GM18870 (cell line): ENCODE measurements around the gene RSPH10B2.
"Not testable (repeated sequence)": the region's sequence is repeated elsewhere in the genome, so short reads cannot be mapped to it uniquely, and the experiment has no call there.

Source experiments
- ATAC-seq: cut with Tn5 transposase; IDR thresholded peaks from one replicate; pipeline ENCODE4 v1.9.1; 2021; ENCODE audit warnings: moderate library complexity; ENCODE audit not compliant: unreplicated experiment

Gene RSPH10B2

DNA sequence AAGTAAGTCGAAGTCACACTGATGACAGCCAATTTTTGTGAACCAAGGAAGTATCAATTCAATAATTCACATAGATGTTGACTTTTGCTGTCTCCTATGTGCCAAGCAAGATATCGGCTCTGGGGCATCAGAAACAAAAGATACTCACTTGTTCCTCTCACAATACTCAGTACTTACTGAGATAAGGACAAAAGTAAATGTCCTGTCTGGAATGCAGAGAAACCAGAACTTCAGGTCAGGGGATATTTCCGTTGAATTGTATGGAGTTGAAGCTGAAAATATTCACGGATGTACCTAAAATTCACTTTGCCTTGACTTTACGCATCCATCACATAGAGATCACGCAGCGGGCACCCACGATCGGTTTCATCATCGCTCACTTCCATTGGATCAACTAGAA lies 83.2 kb downstream of the RSPH10B2 start:
- ATAC-seq = not testable (repeated sequence)

DNA sequence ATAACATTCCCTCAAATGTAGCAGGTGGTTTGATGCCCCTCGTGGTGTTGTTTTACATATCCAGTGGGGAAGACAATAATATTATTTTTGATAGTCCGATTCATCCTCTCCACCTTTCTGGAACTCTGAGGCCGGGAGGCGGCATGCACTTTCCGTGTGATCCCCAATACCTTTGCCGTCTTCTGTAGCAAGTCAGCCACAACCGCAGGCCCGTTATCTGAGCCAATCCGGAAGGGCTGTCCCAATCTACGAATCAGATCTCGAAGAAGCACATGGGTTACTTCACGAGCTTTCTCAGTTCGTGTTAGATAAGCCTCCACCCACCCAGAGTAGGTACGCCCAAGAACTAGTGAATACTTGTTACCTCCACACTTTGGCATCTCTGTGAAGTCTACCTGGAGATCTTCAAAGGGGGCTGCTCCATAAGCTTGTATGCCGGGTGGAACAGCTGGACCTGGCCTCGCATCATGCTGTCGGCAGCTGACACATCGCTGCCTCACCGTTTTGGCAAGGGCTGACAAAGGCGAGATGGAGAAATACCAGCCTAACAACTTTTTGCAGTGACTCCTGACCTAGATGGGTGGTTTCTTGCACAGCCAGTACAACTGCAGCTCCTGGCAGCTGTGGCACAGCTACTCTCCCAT lies 88.5 kb downstream of the RSPH10B2 start:
- ATAC-seq = not testable (repeated sequence)

DNA sequence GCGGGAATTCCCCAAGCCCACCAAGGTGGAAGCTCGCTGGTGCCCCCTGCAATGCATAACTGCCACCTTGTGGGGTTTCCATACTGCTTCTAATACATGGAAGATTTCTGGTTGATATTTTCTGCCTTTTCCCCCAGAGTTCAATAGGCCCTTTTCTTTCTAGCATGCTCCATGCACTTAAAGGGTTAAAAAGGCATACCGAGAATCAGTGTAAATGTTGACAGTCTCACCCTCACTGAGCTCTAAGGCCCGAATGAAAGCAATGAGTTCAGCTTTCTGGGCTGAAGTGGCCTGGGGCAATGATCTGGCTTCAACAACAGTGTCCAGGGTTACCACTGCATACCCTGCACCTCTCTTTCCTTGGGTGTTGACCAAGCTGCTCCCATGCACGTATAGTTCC lies 89.2 kb downstream of the RSPH10B2 start:
- ATAC-seq = not testable (repeated sequence)

- not testable (repeated sequence) for ATAC-seq
Observed at GRCh38 chr7:6843654-6844053, 89.8 kb downstream of the RSPH10B2 start.

DNA sequence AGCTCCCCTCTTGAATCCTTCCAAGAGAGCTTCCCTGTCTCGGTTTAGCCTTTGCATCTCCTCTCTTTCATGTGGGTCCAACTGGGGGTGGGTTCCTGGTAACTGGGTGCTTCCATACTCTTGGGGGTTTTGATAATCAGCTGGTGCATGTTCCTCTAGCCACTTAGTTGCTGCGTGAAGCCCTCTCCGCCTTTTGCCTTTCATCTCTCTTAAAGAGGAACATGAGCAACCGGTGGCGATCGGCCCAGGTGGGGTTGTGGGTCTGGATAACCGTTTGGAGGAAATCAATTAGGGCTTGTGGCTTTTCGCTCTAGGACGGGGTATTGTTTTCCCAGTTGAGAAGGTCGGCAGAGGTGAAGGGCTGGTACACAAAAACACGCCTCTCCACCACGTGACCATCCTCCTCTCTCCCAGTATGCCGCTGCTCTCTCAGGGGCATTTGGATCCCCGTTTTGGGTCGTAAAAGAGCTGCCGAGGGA lies 92.1 kb downstream of the RSPH10B2 start:
- ATAC-seq = not testable (repeated sequence)

DNA sequence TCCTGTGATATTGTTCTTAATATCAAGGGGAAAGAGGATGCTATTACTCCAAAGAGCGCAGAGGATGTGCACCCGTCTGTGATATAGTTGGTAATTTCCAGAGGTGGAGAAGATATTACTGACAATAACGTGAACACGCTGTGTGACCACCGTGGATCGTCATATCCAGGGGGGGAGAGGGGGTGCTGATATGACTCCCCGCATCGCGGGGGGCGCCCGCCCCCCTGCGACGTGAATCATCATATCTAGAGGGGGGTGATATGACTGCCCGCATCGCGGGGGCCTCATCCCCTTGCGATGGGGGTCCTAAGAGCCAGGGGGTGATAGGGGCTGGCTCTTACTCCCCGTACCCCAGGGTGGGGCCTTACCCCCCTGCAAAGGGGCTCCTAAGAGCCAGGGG lies 93.8 kb downstream of the RSPH10B2 start:
- ATAC-seq = not testable (repeated sequence)
